ENCODE data around the gene C1orf226. TPM values are rescaled to one million over a fixed set of nuclear protein-coding genes. Genes with fewer than 3 reads are reported as not detected.
A peak's percentile ranks its signal among the peaks of the same experiment; 100 is the strongest.

C1orf226 gene
- polyA plus RNA-seq, 2 of the 4 experiments (the other 2 are of a cell fraction) = 0.32 to 0.37 TPM

GRCh38 chr1:162398999-162399580 is 17.6 kb downstream of the C1orf226 start:
- ATAC-seq = no peak
- no peak for FAIRE-seq

GRCh38 chr1:162400790-162401355 is 19.3 kb downstream of the C1orf226 start:
- TF ChIP-seq RFX5 (IDR thresholded peaks at IDR 0.05) = no peak
- Histone ChIP-seq H3K4me2 (no peak overlapping the region), H3K9me3 (no peaks in the 10 kb centered on the region), H3K4me1 (0 out of 3 replicates have a peak, but pooled peaks cover 11% of the 10 kb centered on the region), H3K4me3 (no peak overlapping the region), H3K27ac (no peak overlapping the region)
- 77% methylated on average over 10 of the region's 10 CpGs for WGBS (ENCODE audit: missing lambda C conversion rate)
- FAIRE-seq (no peak), DNase-seq (ENCODE audit: low read depth in 1 of 2, low spot score in 1 of 2) (no peak), ATAC-seq (no peak)
- ChIA-PET CTCF (interaction anchor here (1.7 kb wide), 1 partner anchor 345 kb away, joined by 6 read pairs; no protein-coding TSS in a partner anchor), POLR2A (no interaction called here)

More at GRCh38 chr1:162398999-162399580, 17.6 kb downstream of the C1orf226 start:
- H3K4me1 ChIP-seq = no peaks in the 10 kb centered on the region
- no peak overlapping the region for H3K4me2 ChIP-seq
- TF ChIP-seq BCL3 (IDR thresholded peaks at IDR 0.05) (no peak), CBX8 (IDR thresholded peaks at IDR 0.05) (no peak), JUN (IDR thresholded peaks at IDR 0.05) (no peak), NFE2L2 (conservative IDR thresholded peaks at IDR 0.05; ENCODE audit: low read length) (no peak), ZNF302 (CRISPR knock-in tag; IDR thresholded peaks at IDR 0.05) (no peak), JUNB (IDR thresholded peaks at IDR 0.05) (no peak), POLR2AphosphoS2 (conservative IDR thresholded peaks at IDR 0.05; ENCODE audit: low read length) (no peak), ZC3H11A (IDR thresholded peaks at IDR 0.05) (no peak), GATA3 (IDR thresholded peaks at IDR 0.05; ENCODE audit: borderline replicate concordance) (no peak), MAFK (IDR thresholded peaks at IDR 0.05; ENCODE audit: partially characterized antibody) (no peak)
- TF ChIP-seq, protein P1, sequence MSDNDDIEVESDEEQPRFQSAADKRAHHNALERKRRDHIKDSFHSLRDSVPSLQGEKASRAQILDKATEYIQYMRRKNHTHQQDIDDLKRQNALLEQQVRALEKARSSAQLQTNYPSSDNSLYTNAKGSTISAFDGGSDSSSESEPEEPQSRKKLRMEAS (IDR thresholded peaks at IDR 0.05) = no peak
- WGBS (ENCODE audit: missing lambda C conversion rate) = 63% methylated on average over 8 of the region's 8 CpGs
- ChIA-PET CTCF (no interaction called here), POLR2A (no interaction called here)
- DNase-seq (ENCODE audit: low read depth in 1 of 2, low spot score in 1 of 2) = no peak
- H3K4me3 ChIP-seq = no peak overlapping the region
- H3K9me3 ChIP-seq = no peaks in the 10 kb centered on the region
- H3K27ac ChIP-seq = no peak overlapping the region

GRCh38 chr1:162404550-162405160 is 23.1 kb downstream of the C1orf226 start:
- Histone ChIP-seq H3K4me3 (no peak overlapping the region), H3K4me1 (0 out of 3 replicates have a peak, but pooled peaks cover 14% of the 10 kb centered on the region), H3K9me3 (no peaks in the 10 kb centered on the region), H3K27ac (no peak overlapping the region), H3K4me2 (no peak overlapping the region)
- 67% methylated on average over 5 of the region's 5 CpGs for WGBS (ENCODE audit: missing lambda C conversion rate)
- no peak for DNase-seq (ENCODE audit: low read depth in 1 of 2, low spot score in 1 of 2)
- TF ChIP-seq MAZ (IDR thresholded peaks at IDR 0.05; ENCODE audit: borderline replicate concordance, low read depth, low read length) (no peak), BHLHE40 (IDR thresholded peaks at IDR 0.05; ENCODE audit: low read depth, low read length) (no peak), ZSCAN20 (CRISPR knock-in tag; IDR thresholded peaks at IDR 0.05) (no peak), EHMT2 (IDR thresholded peaks at IDR 0.05; ENCODE audit: low read depth) (no peak), PHF8 (IDR thresholded peaks at IDR 0.05; ENCODE audit: borderline replicate concordance, low read depth) (no peak), MYC (IDR thresholded peaks at IDR 0.05; ENCODE audit: borderline replicate concordance, low read length) (no peak), EHF (CRISPR knock-in tag; IDR thresholded peaks at IDR 0.05) (no peak), NR3C1 (IDR thresholded peaks at IDR 0.05) (no peak), RARB (CRISPR knock-in tag; IDR thresholded peaks at IDR 0.05) (no peak), HDAC2 (IDR thresholded peaks at IDR 0.05) (no peak), CBX2 (IDR thresholded peaks at IDR 0.05; ENCODE audit: borderline replicate concordance, low read depth) (no peak), KDM1A (IDR thresholded peaks at IDR 0.05; ENCODE audit: low read depth) (no peak), RNF2 (IDR thresholded peaks at IDR 0.05; ENCODE audit: borderline replicate concordance, low read depth) (no peak), GATA3 (IDR thresholded peaks at IDR 0.05; ENCODE audit: borderline replicate concordance) (no peak), POLR2A (IDR thresholded peaks at IDR 0.05; ENCODE audit: low read length) (no peak)
- TF ChIP-seq, protein P1 (IDR thresholded peaks at IDR 0.05) = no peak
- TF ChIP-seq, protein P2, sequence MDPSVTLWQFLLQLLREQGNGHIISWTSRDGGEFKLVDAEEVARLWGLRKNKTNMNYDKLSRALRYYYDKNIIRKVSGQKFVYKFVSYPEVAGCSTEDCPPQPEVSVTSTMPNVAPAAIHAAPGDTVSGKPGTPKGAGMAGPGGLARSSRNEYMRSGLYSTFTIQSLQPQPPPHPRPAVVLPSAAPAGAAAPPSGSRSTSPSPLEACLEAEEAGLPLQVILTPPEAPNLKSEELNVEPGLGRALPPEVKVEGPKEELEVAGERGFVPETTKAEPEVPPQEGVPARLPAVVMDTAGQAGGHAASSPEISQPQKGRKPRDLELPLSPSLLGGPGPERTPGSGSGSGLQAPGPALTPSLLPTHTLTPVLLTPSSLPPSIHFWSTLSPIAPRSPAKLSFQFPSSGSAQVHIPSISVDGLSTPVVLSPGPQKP (IDR thresholded peaks at IDR 0.05; ENCODE audit: low read depth, low read length) = no peak
- TF ChIP-seq, protein P3, sequence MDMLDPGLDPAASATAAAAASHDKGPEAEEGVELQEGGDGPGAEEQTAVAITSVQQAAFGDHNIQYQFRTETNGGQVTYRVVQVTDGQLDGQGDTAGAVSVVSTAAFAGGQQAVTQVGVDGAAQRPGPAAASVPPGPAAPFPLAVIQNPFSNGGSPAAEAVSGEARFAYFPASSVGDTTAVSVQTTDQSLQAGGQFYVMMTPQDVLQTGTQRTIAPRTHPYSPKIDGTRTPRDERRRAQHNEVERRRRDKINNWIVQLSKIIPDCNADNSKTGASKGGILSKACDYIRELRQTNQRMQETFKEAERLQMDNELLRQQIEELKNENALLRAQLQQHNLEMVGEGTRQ (IDR thresholded peaks at IDR 0.05) = no peak
- TF ChIP-seq, protein P4, sequence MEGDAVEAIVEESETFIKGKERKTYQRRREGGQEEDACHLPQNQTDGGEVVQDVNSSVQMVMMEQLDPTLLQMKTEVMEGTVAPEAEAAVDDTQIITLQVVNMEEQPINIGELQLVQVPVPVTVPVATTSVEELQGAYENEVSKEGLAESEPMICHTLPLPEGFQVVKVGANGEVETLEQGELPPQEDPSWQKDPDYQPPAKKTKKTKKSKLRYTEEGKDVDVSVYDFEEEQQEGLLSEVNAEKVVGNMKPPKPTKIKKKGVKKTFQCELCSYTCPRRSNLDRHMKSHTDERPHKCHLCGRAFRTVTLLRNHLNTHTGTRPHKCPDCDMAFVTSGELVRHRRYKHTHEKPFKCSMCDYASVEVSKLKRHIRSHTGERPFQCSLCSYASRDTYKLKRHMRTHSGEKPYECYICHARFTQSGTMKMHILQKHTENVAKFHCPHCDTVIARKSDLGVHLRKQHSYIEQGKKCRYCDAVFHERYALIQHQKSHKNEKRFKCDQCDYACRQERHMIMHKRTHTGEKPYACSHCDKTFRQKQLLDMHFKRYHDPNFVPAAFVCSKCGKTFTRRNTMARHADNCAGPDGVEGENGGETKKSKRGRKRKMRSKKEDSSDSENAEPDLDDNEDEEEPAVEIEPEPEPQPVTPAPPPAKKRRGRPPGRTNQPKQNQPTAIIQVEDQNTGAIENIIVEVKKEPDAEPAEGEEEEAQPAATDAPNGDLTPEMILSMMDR (IDR thresholded peaks at IDR 0.05) = no peak
- no peak for ATAC-seq
- FAIRE-seq = peak; percentile 46
- CTCF ChIA-PET = interaction anchor here (1.0 kb wide), 1 partner anchor 47 kb away, joined by 4 read pairs; no protein-coding TSS in a partner anchor
- POLR2A ChIA-PET = no interaction called here
